ENCODE results near the gene RARRES2.
A peak's percentile ranks its signal among the peaks of the same experiment; 100 is the strongest.

Gene RARRES2

GRCh38 chr7:150376560-150376959 is 35.1 kb upstream of the RARRES2 start:
- no peak for DNase-seq (ENCODE audit: low spot score)

- no peak for DNase-seq (ENCODE audit: low spot score)
Observed at GRCh38 chr7:150375662-150376521, 34.5 kb upstream of the RARRES2 start.

- no peak for DNase-seq (ENCODE audit: low spot score)
Observed at GRCh38 chr7:150374472-150374871, 33.0 kb upstream of the RARRES2 start.

GRCh38 chr7:150374026-150374425 is 32.6 kb upstream of the RARRES2 start:
- no peak for DNase-seq (ENCODE audit: low spot score)

GRCh38 chr7:150373049-150373801 is 31.8 kb upstream of the RARRES2 start:
- no peak for DNase-seq (ENCODE audit: low spot score)

- no peak for DNase-seq (ENCODE audit: low spot score)
Observed at GRCh38 chr7:150372271-150373048, 31.0 kb upstream of the RARRES2 start.

- no peak for DNase-seq (ENCODE audit: low spot score)
Observed at GRCh38 chr7:150371996-150372270, 30.5 kb upstream of the RARRES2 start.

GRCh38 chr7:150371131-150371995 is 29.9 kb upstream of the RARRES2 start:
- no peak for DNase-seq (ENCODE audit: low spot score)

GRCh38 chr7:150370612-150371071 is 29.2 kb upstream of the RARRES2 start:
- no peak for DNase-seq (ENCODE audit: low spot score)

- DNase-seq (ENCODE audit: low spot score): no peak
Observed at GRCh38 chr7:150369748-150370501, 28.5 kb upstream of the RARRES2 start.

GRCh38 chr7:150368884-150369747 is 27.7 kb upstream of the RARRES2 start:
- DNase-seq (ENCODE audit: low spot score): no peak

- peak; percentile 67 for DNase-seq (ENCODE audit: low spot score)
Observed at GRCh38 chr7:150368096-150368883, 26.9 kb upstream of the RARRES2 start, which contains the start of gene REPIN1. REPIN1 (plus strand) TSS chr7:150368822; CDS start chr7:150369712, 890 bp downstream.

GRCh38 chr7:150367677-150368095 is 26.3 kb upstream of the RARRES2 start:
- DNase-seq (ENCODE audit: low spot score): no peak

GRCh38 chr7:150365673-150366398 is 24.4 kb upstream of the RARRES2 start:
- DNase-seq (ENCODE audit: low spot score): no peak

GRCh38 chr7:150365194-150365593 is 23.8 kb upstream of the RARRES2 start:
- DNase-seq (ENCODE audit: low spot score): no peak

- DNase-seq (ENCODE audit: low spot score): no peak
Observed at GRCh38 chr7:150363872-150364271, 22.4 kb upstream of the RARRES2 start.

GRCh38 chr7:150363370-150363769 is 21.9 kb upstream of the RARRES2 start:
- DNase-seq (ENCODE audit: low spot score): no peak
